Measurements from ENCODE around the gene BRF1. TPM values are rescaled to one million over a fixed set of nuclear protein-coding genes. Genes with fewer than 3 reads are reported as not detected.

The BRF1 gene
- total and polyA plus RNA-seq, 2 of the 8 experiments (the other 6 are each of a cell fraction or from before 2014, with no cell fraction given) = 7.7 to 18.3 TPM

- TF ChIP-seq CHD7 (IDR thresholded peaks at IDR 0.05; ENCODE audit: insufficient replicate concordance, low read length) = no peak
These were observed 16.7 kb upstream of the BRF1 start (continued) for GRCh38 chr14:105317546-105317945.
